DLD1 (cell line): ENCODE data around the gene GABARAPL2.
"Not testable (repeated sequence)": the region's sequence is repeated elsewhere in the genome, so short reads cannot be mapped to it uniquely, and the experiment has no call there.

Source experiments
- in situ Hi-C: cut with HindIII; loops from 2 replicates; pipeline ENCODE4 v1.10.0; 2017; ENCODE audit warnings: low sequenced_read_pairs

The GABARAPL2 gene

GRCh38 chr16:75566040-75566757 is at the start of gene GABARAPL2:
Gene GABARAPL2, plus strand, starts transcription at chr16:75566379. Its CDS starts 108 bp downstream, at chr16:75566487.
- in situ Hi-C loops, result no loop called here

GRCh38 chr16:75519175-75519574 is 47.0 kb upstream of the GABARAPL2 start:
- in situ Hi-C loops, result no loop called here

- in situ Hi-C loops, result no loop called here
These were observed 40.0 kb upstream of the GABARAPL2 start for GRCh38 chr16:75526032-75526790.

GRCh38 chr16:75527825-75528299 is 38.3 kb upstream of the GABARAPL2 start:
- in situ Hi-C loops, result no loop called here

- in situ Hi-C loops, result no loop called here
These were observed 36.9 kb upstream of the GABARAPL2 start for GRCh38 chr16:75529056-75529905.

- in situ Hi-C loops, result no loop called here
These were observed 36.2 kb upstream of the GABARAPL2 start for GRCh38 chr16:75529959-75530358.

GRCh38 chr16:75532142-75532765 is 33.9 kb upstream of the GABARAPL2 start:
- in situ Hi-C loops, result no loop called here

- in situ Hi-C loops, result no loop called here
These were observed 33.4 kb upstream of the GABARAPL2 start for GRCh38 chr16:75532791-75533190.

- in situ Hi-C loops, result no loop called here
These were observed 31.5 kb upstream of the GABARAPL2 start for GRCh38 chr16:75534560-75535205.

GRCh38 chr16:75535211-75535843 is 30.9 kb upstream of the GABARAPL2 start:
- in situ Hi-C loops, result no loop called here

GRCh38 chr16:75535901-75536300 is 30.3 kb upstream of the GABARAPL2 start, which contains the start of gene CHST5:
Gene CHST5, minus strand, starts transcription at chr16:75536108. Its CDS starts 5,724 bp downstream, at chr16:75530384.
- in situ Hi-C loops, result no loop called here

- in situ Hi-C loops, result no loop called here
These were observed 28.4 kb upstream of the GABARAPL2 start for GRCh38 chr16:75537776-75538175.

- in situ Hi-C loops, result not testable (repeated sequence)
These were observed 27.2 kb upstream of the GABARAPL2 start for GRCh38 chr16:75538882-75539565.

- in situ Hi-C loops, result no loop called here
These were observed 24.9 kb upstream of the GABARAPL2 start for GRCh38 chr16:75541236-75541635.

GRCh38 chr16:75542462-75542861 is 23.7 kb upstream of the GABARAPL2 start:
- in situ Hi-C loops, result not testable (repeated sequence)

- in situ Hi-C loops, result not testable (repeated sequence)
These were observed 20.3 kb upstream of the GABARAPL2 start for GRCh38 chr16:75545879-75546278.

- in situ Hi-C loops, result no loop called here
These were observed 19.9 kb upstream of the GABARAPL2 start for GRCh38 chr16:75546293-75546692.

- in situ Hi-C loops, result not testable (repeated sequence)
These were observed 17.7 kb upstream of the GABARAPL2 start for GRCh38 chr16:75548456-75548855.

- in situ Hi-C loops, result no loop called here
These were observed 15.9 kb upstream of the GABARAPL2 start for GRCh38 chr16:75550211-75550662.
